ENCODE results near the gene EIF4EBP3.

Gene EIF4EBP3

DNA sequence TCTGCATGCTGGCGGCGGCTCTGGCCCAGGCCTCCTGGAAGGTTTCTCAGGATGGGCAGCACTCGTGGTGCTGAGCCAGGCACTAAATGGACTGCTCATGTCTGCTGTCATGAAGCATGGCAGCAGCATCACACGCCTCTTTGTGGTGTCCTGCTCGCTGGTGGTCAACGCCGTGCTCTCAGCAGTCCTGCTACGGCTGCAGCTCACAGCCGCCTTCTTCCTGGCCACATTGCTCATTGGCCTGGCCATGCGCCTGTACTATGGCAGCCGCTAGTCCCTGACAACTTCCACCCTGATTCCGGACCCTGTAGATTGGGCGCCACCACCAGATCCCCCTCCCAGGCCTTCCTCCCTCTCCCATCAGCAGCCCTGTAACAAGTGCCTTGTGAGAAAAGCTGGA is 20.4 kb downstream of the EIF4EBP3 start:
- H3K4me3 ChIP-seq (ENCODE audit: low read depth, low read length): no peak overlapping the region
- TF ChIP-seq CTCF (IDR thresholded peaks at IDR 0.05; ENCODE audit: borderline replicate concordance, insufficient read depth, low read depth, low read length): no peak

- TF ChIP-seq CTCF (IDR thresholded peaks at IDR 0.05; ENCODE audit: borderline replicate concordance, insufficient read depth, low read depth, low read length): no peak
- no peak overlapping the region for H3K4me3 ChIP-seq (ENCODE audit: low read depth, low read length)
Measured at GRCh38 chr5:140568443-140569063, 21.1 kb downstream of the EIF4EBP3 start.

DNA sequence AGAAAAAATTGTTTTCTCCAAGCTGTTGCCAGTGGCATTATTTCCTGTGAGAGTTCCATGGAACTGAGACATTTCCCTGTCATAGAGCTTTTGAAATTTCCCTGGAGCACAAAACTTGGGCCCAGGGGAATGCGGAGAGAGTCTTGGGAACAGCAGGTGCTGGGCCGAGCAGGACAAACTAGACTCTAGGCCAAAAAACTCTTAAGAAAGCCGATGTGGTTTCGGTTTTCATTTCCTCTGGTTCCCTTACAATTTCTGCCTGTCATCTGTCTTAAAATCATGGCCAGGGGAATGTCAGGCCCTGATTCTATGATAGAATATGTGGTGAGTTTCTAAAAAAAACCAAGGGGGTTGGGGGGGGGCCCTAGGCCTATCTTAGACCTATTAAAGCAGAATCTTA is 21.7 kb downstream of the EIF4EBP3 start:
- TF ChIP-seq CTCF (IDR thresholded peaks at IDR 0.05; ENCODE audit: borderline replicate concordance, insufficient read depth, low read depth, low read length): no peak
- no peak overlapping the region for H3K4me3 ChIP-seq (ENCODE audit: low read depth, low read length)

- no peak overlapping the region for H3K4me3 ChIP-seq (ENCODE audit: low read depth, low read length)
- no peak for TF ChIP-seq CTCF (IDR thresholded peaks at IDR 0.05; ENCODE audit: borderline replicate concordance, insufficient read depth, low read depth, low read length)
Measured at GRCh38 chr5:140570058-140570457, 22.6 kb downstream of the EIF4EBP3 start.

- H3K4me3 ChIP-seq (ENCODE audit: low read depth, low read length): no peak overlapping the region
- no peak for TF ChIP-seq CTCF (IDR thresholded peaks at IDR 0.05; ENCODE audit: borderline replicate concordance, insufficient read depth, low read depth, low read length)
Measured at GRCh38 chr5:140570488-140570887, 23.0 kb downstream of the EIF4EBP3 start.

DNA sequence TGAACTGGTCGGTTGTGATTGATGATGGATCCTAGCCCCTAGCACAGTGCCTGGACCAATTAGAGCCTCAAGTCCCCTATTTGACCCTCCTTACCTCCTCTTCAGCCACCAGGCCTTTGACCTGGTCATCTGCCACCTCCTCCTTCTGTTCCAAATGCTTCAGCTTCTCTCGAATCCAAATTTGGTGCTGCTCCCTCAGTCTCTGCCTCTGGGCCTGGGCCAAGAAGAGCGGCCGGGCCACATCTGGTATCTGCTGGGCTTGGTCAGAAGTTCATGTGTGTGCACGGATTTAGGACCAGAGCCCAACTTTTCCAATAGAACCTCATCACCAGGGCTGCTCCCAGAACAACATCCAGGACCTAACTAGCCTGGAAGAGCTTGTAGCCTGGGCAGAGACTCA is 23.6 kb downstream of the EIF4EBP3 start:
- no peak for TF ChIP-seq CTCF (IDR thresholded peaks at IDR 0.05; ENCODE audit: borderline replicate concordance, insufficient read depth, low read depth, low read length)
- H3K4me3 ChIP-seq (ENCODE audit: low read depth, low read length): no peak overlapping the region

DNA sequence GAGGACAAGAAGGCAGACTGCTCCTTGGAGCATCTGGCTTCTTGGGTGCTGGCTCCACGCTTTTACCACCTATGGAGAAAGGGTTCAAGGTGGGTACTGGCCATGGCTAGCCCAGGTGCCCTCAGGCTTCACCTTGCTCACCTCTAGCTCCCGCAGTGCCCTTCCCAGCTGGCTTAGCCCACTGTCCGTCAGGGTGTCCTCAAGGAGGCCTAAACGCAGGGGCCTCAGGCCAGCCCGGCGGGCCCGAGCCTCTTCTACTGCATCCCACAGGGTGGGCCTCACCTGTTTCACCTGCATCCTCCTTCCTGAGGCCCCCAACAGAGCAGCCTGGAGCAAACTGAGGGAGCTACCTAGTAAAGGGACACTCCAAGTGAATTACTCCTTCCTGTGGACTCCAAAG is 26.2 kb downstream of the EIF4EBP3 start:
- TF ChIP-seq CTCF (IDR thresholded peaks at IDR 0.05; ENCODE audit: borderline replicate concordance, insufficient read depth, low read depth, low read length): no peak

More for the DNA sequence above, 26.2 kb downstream of the EIF4EBP3 start:
- no peak overlapping the region for H3K4me3 ChIP-seq (ENCODE audit: low read depth, low read length)
